ENCODE results near the gene NR2F2.

NR2F2 gene

DNA sequence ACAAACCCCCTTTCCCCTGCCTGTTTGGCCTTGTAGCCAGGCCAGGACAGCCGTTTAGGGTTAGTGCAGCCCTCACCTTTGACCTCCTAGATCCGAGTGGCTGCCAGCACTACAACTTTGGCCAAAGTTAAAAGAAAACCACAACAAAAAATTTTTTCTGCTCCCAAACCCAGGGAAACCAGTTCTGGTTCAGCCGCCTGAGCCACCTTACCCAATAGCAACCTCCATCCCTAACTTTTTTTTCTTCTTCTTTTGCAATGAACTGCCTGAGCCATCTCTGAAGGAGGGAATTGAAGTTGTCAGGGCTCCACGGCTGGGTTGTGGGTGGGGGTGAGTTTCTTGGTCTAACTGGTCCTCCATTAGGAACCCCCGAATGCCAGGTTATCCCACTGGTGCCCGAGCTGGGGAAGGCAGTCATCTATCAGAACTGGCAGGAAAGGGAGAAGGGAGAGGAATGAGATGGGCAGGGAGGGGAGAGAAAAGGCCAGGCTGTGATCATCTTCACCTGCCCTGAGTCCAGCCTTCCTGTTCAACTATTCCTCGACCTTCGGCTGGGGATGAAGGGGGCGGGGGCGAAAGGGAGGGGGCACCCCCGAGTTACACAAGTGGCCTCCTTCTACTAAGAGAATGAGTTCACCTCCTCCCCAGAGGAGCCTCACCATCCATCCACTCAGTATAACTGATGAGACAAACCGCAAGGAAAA lies 6.2 kb upstream of the NR2F2 start:
- DNase-seq (ENCODE audit: insufficient read length, low spot score) (no peak), FAIRE-seq (no peak)
- TF ChIP-seq, protein P1, sequence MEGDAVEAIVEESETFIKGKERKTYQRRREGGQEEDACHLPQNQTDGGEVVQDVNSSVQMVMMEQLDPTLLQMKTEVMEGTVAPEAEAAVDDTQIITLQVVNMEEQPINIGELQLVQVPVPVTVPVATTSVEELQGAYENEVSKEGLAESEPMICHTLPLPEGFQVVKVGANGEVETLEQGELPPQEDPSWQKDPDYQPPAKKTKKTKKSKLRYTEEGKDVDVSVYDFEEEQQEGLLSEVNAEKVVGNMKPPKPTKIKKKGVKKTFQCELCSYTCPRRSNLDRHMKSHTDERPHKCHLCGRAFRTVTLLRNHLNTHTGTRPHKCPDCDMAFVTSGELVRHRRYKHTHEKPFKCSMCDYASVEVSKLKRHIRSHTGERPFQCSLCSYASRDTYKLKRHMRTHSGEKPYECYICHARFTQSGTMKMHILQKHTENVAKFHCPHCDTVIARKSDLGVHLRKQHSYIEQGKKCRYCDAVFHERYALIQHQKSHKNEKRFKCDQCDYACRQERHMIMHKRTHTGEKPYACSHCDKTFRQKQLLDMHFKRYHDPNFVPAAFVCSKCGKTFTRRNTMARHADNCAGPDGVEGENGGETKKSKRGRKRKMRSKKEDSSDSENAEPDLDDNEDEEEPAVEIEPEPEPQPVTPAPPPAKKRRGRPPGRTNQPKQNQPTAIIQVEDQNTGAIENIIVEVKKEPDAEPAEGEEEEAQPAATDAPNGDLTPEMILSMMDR (IDR thresholded peaks at IDR 0.05; ENCODE audit: insufficient read depth, missing control alignments), result no peak

DNA sequence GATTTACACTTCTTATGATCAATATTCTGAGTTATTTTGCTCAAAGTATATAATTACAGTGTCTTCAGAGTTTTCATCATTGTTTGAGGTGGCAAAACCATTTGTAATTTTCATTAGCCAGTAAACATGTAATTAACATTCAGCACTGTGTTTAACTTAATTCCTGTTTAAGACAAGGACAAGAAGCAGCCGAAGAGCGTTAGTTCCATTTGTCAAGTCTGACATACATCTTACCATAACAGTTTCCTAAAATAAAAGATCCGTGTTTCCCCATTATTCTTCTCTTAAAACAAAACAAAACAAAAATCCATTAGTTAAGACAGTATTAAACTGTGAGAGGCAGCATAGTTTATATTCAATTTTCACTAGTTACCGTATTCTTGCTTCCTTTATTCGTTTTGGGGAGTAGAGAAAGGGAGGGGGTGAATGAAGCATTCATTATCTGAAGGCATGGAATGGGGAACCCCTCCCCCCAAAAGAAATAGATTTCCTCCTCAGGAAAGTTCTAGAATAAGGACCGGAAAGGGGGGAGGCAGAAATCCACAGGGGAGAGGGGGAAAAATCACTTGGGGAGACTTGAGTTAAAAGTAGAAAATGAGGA lies 5.5 kb upstream of the NR2F2 start:
- DNase-seq (ENCODE audit: insufficient read length, low spot score) (no peak), FAIRE-seq (no peak)
- TF ChIP-seq, protein P1 (IDR thresholded peaks at IDR 0.05; ENCODE audit: insufficient read depth, missing control alignments), result no peak

GRCh38 chr15:96325541-96326327 lies 4.8 kb upstream of the NR2F2 start:
- DNase-seq (ENCODE audit: insufficient read length, low spot score), result no peak
- TF ChIP-seq, protein P1 (IDR thresholded peaks at IDR 0.05; ENCODE audit: insufficient read depth, missing control alignments), result no peak

DNA sequence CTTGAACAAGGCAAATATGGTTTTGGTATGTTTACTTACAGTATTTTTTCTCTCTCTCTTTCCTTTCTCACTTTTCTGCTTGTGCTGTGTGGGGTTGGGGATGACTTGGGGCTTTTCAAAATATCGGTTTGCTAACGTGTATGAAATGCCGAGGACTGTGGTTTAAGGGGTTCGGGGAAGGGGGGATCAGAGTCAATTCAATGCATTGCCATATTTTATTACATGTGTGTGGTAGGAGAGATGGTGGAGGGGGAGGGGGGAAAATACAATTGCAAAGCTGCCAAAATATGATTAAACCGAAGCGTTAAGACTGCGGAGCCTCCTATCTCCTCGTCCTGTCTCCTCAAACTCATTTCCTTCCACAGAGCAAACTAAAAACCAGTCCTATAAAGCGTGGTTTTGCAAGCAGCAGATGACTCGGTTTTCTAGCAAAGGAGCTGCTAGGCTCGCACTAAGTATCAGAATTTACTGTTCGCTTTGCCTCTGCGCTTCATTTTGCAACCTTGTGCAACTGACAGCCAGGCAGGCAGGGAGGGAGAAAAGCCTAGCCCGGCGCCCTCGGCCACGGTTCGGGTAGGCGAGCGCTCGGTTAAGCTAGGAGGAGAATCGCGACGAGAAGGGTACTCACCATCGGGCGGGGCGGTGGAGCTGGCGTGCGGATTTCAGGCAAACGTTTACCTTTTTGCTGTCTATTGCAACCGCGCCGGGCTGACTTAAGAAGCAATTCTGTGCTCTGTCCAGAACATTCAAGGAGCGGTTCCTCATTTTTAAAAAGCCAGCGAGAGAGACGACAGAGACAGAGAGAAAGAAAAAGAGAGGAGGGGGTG lies 4.0 kb upstream of the NR2F2 start:
- FAIRE-seq, result no peak
- DNase-seq (ENCODE audit: insufficient read length, low spot score), result no peak
- TF ChIP-seq, protein P1 (IDR thresholded peaks at IDR 0.05; ENCODE audit: insufficient read depth, missing control alignments), result no peak

More at GRCh38 chr15:96325541-96326327, 4.8 kb upstream of the NR2F2 start:
- FAIRE-seq, result no peak

GRCh38 chr15:96327155-96327741 lies 3.3 kb upstream of the NR2F2 start:
- DNase-seq (ENCODE audit: insufficient read length, low spot score) (no peak), FAIRE-seq (no peak)
- TF ChIP-seq, protein P1 (IDR thresholded peaks at IDR 0.05; ENCODE audit: insufficient read depth, missing control alignments), result peak; percentile 66

GRCh38 chr15:96328181-96328876 lies 2.2 kb upstream of the NR2F2 start:
- DNase-seq (ENCODE audit: insufficient read length, low spot score) (no peak), FAIRE-seq (no peak)
- TF ChIP-seq, protein P1 (IDR thresholded peaks at IDR 0.05; ENCODE audit: insufficient read depth, missing control alignments), result no peak

Data from D721Med (cell line).